ENCODE results near the gene ZNF134.

ZNF134 gene

DNA sequence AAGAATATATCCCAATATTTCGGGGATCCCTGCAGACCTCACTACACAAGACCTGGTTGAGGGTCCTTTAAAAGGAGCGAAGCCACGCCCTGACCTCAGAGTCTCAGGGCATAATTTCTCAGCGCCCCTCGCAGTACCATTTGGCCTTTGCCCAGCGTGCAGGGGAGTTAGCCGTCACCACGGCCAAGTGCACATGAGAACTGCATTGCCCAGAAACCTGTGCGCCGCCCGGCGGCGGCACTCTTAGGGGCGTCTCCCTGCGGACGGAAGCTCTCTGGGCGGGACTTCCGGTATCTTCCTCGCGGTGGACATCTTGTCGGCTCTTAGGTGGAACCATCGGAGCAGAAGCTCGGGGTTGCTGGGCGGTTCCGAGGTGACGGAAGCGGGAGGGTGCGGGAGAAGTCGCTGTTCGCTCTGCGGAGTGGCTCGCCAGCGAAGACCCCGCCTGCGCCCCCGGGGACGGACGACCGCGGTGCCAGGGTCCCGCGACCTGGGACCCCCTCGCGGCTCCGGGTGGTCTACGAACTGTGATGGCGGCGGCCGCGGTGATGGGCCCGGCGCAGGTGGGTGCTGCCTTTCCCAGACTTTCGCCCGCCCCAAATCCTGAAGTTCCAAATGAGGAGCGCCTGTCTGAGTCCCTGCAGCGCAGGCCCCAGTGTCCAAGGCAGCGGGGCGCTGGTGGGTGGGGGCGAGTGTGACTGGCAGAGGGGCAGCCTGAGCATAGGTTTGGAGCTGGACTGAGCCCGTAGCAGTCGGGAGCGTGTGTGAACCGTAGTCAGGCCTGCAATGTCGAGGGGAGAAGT, at the start of gene ZNF134:
Gene ZNF134, plus strand, starts transcription at position 302 of the 803 bp plus-strand sequence. CDS start 5,227 bp downstream, outside the sequence.
- Histone ChIP-seq H3K9ac (ENCODE audit: low read length in 5 of 5) (peak within 1 kb of the TSS; percentile 23 to 91 (median 87)), H3K36me3 (ENCODE audit: control insufficient read depth in 5 of 5, insufficient read depth in 5 of 5, low read length in 5 of 5) (peaks cover 5 to 36% (median 33%) of the 10 kb centered on the region in 5 donors), H3K9me3 (ENCODE audit: control insufficient read depth in 5 of 5, low read length in 5 of 5) (peaks cover 36 to 59% (median 44%) of the 10 kb centered on the region in 5 donors), H3K4me3 (ENCODE audit: low read depth in 1 of 5, low read length in 5 of 5) (peak within 1 kb of the TSS; percentile 88 to 97 (median 96)), H3K4me1 (ENCODE audit: control insufficient read depth in 5 of 5, insufficient read depth in 5 of 5, low read length in 5 of 5) (peaks cover 0 to 19% (median 17%) of the 10 kb centered on the region in 5 donors), H3K27ac (ENCODE audit: low read depth, low read length) (no peak within 1 kb of the TSS), H3K27me3 (ENCODE audit: control insufficient read depth in 5 of 5, insufficient read depth in 4 of 5, low read length in 5 of 5) (no peaks in the 10 kb centered on the region)

DNA sequence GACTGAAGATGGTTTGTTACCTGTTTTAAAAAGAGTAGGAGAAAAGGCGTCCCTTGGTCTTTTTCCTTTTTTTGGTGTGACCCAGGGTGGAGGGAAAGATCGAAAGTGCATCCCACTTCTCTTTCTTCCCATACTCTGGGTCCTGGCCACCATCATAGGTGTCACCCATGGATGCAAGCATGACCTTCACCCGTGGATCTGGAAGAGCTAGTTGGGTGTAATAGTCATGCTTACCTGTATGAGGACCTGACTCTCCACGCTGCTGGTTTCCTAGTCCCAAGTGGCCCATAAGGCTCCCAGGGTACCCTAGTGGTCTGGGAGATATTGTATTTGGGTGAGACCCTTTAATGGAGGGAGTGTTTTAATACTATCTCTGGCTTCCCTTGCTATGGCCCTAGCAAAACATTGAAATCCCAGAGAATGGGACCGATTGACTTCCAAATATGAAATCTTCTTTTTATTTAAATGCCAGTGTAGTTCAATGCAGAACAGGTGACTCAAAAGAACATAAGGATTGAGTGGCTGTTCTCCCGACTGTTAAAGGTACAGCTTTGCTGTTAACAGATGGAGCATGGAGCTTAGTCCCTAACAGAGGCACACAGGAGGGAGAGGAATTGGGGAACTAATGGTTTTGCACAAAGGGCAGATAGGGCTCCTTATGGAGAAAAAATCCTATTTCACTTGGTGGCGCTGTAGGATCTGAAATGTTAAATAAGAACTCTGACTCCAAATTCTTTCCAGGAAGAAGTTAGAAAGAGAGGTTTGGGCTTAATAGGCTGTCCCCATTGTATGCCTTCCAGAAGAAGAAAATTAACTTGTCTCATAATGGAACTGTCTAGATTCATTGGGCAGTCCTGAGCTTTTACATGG, 47.4 kb upstream of the ZNF134 start:
- peaks cover 43 to 86% (median 66%) of the 10 kb centered on the region in 5 donors for H3K9me3 ChIP-seq (ENCODE audit: control insufficient read depth in 5 of 5, low read length in 5 of 5)
- H3K4me1 ChIP-seq (ENCODE audit: control insufficient read depth in 5 of 5, insufficient read depth in 5 of 5, low read length in 5 of 5) = no peaks in the 10 kb centered on the region
- H3K4me3 ChIP-seq (ENCODE audit: low read depth in 1 of 5, low read length in 5 of 5) = peak overlapping the region; percentile 1 to 49 (median 22)
- no peak overlapping the region for H3K27ac ChIP-seq (ENCODE audit: low read depth, low read length)
- H3K27me3 ChIP-seq (ENCODE audit: control insufficient read depth in 5 of 5, insufficient read depth in 4 of 5, low read length in 5 of 5) = no peaks in the 10 kb centered on the region
- H3K36me3 ChIP-seq (ENCODE audit: control insufficient read depth in 5 of 5, insufficient read depth in 5 of 5, low read length in 5 of 5) = peaks cover 0 to 4% (median 1%) of the 10 kb centered on the region in 5 donors
- no peak overlapping the region for H3K9ac ChIP-seq (ENCODE audit: low read length in 5 of 5)

DNA sequence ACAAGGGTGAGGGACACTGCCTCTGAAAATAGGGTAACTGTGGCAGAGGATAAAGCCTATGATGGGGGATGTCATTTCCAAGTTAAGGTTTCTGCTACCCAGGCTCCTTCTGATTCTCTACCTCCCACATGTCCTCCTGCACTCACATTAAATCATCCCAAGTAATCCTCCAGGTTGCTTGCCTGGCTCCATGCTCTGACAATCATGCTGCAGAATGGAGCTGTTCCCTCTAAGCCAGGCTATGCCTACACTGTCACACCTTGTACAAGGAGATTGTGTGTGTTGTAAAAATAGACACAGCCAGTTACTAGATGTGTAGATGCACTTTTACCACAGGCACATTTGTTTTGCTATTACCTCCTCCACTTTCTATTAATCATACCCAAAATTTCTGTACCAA, 43.3 kb upstream of the ZNF134 start:
- H3K4me1 ChIP-seq (ENCODE audit: control insufficient read depth in 5 of 5, insufficient read depth in 5 of 5, low read length in 5 of 5) = peaks cover 0 to 11% (median 0%) of the 10 kb centered on the region in 5 donors
- no peak overlapping the region for H3K9ac ChIP-seq (ENCODE audit: low read length in 5 of 5)
- H3K36me3 ChIP-seq (ENCODE audit: control insufficient read depth in 5 of 5, insufficient read depth in 5 of 5, low read length in 5 of 5) = peaks cover 33 to 45% (median 40%) of the 10 kb centered on the region in 5 donors
- peaks cover 0 to 10% (median 0%) of the 10 kb centered on the region in 5 donors for H3K27me3 ChIP-seq (ENCODE audit: control insufficient read depth in 5 of 5, insufficient read depth in 4 of 5, low read length in 5 of 5)
- peaks cover 71 to 98% (median 95%) of the 10 kb centered on the region in 5 donors for H3K9me3 ChIP-seq (ENCODE audit: control insufficient read depth in 5 of 5, low read length in 5 of 5)
- no peak overlapping the region for H3K27ac ChIP-seq (ENCODE audit: low read depth, low read length)
- peak overlapping the region in 4 of 5 donors; percentile 10 to 93 (median 52) for H3K4me3 ChIP-seq (ENCODE audit: low read depth in 1 of 5, low read length in 5 of 5)

DNA sequence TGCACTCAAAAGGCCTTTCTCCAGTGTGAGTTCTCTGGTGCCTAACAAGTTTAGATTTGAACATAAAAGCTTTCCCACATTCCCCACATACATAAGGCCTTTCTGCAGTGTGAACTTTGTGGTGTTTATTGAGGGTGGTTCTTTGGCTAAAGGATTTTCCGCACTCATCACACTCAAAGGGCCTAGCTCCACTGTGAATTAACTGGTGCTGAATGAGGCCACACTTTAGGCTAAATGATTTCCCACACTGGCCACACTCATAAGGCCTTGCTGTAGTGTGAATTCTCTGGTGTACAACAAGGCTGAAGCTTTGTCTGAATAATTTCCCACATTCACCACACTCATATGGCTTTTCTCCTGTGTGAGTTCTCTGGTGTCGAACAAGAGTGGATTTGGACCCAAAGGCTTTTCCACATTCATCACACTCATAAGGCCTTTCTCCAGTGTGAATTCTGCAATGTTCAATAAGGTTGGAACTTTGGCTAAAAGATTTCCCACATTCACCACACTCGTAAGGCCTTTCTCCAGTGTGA, 41.6 kb upstream of the ZNF134 start:
- Histone ChIP-seq H3K27me3 (ENCODE audit: control insufficient read depth in 5 of 5, insufficient read depth in 4 of 5, low read length in 5 of 5) (peaks cover 0 to 10% (median 0%) of the 10 kb centered on the region in 5 donors), H3K9me3 (ENCODE audit: control insufficient read depth in 5 of 5, low read length in 5 of 5) (peaks cover 69 to 97% (median 93%) of the 10 kb centered on the region in 5 donors), H3K27ac (ENCODE audit: low read depth, low read length) (no peak overlapping the region), H3K36me3 (ENCODE audit: control insufficient read depth in 5 of 5, insufficient read depth in 5 of 5, low read length in 5 of 5) (peaks cover 33 to 58% (median 50%) of the 10 kb centered on the region in 5 donors), H3K4me1 (ENCODE audit: control insufficient read depth in 5 of 5, insufficient read depth in 5 of 5, low read length in 5 of 5) (peaks cover 0 to 11% (median 2%) of the 10 kb centered on the region in 5 donors), H3K9ac (ENCODE audit: low read length in 5 of 5) (peak overlapping the region in 1 of 5 donors; percentile 91), H3K4me3 (ENCODE audit: low read depth in 1 of 5, low read length in 5 of 5) (peak overlapping the region; percentile 26 to 93 (median 45))

DNA sequence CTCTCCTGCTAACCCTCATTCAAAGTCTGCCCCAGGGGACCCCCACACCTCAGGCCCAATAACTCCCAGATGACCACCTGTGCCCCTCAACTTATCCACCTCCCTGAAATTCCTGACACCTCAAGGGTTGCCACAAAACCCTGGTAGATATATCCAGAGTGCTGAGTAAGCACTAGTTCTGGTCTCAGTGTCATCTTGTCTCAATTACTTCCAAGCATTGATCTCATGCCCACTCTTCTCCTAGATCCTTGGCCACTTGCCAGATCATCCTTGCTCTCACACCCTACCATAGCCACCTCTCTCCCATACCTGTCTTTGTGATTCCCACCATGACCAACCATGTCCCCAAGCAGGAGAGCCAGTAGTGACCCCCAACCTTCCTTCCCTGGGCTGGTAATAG, 37.4 kb upstream of the ZNF134 start:
- peak overlapping the region; percentile 32 to 93 (median 59) for H3K4me3 ChIP-seq (ENCODE audit: low read depth in 1 of 5, low read length in 5 of 5)
- peaks cover 0 to 10% (median 0%) of the 10 kb centered on the region in 5 donors for H3K27me3 ChIP-seq (ENCODE audit: control insufficient read depth in 5 of 5, insufficient read depth in 4 of 5, low read length in 5 of 5)
- H3K4me1 ChIP-seq (ENCODE audit: control insufficient read depth in 5 of 5, insufficient read depth in 5 of 5, low read length in 5 of 5) = peaks cover 14 to 18% (median 16%) of the 10 kb centered on the region in 5 donors
- no peak overlapping the region for H3K9ac ChIP-seq (ENCODE audit: low read length in 5 of 5)
- H3K9me3 ChIP-seq (ENCODE audit: control insufficient read depth in 5 of 5, low read length in 5 of 5) = peaks cover 52 to 60% (median 59%) of the 10 kb centered on the region in 5 donors
- no peak overlapping the region for H3K27ac ChIP-seq (ENCODE audit: low read depth, low read length)
- H3K36me3 ChIP-seq (ENCODE audit: control insufficient read depth in 5 of 5, insufficient read depth in 5 of 5, low read length in 5 of 5) = peaks cover 32 to 53% (median 48%) of the 10 kb centered on the region in 5 donors

DNA sequence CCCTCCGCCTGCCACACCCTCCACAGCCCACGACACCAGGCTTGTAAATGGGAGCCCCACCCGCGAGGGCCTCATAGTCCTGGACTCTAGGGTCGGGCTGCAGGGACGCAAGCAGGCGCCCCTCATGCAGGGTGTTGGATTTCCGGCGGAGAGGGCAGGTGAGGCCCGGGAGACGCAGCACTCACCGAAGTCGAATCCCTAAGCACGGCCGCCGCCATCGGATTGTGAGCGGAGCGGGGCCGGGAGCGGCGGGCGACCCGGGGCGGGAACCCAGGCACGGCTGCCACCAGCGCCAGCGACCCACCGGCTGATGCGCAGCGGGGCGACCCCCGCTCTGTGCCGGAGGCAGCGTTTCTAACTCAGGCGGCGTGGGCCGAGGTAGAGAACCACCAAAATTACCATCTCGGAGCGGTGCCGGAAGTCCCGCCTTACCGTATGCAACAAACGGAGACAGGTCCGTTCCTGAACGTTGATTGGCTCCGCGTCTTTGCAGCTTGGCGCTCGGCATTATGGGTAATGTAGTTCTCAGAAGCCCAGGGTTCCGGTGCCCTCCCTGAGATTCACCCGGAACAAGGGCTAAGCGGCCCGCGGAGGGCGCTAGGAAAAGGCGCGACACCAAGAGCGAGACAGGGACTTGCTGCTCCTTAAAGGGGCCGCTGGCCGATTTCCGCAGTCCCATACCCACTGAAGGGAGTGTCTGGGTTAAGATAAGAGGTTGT, 35.4 kb upstream of the ZNF134 start, which contains the start of gene ZNF416:
Gene ZNF416, minus strand, starts transcription at position 425 of the 719 bp plus-strand sequence. Its CDS starts 207 bp downstream, at position 218.
- H3K9me3 ChIP-seq (ENCODE audit: control insufficient read depth in 5 of 5, low read length in 5 of 5) = peaks cover 34 to 48% (median 39%) of the 10 kb centered on the region in 5 donors
- peak within 1 kb of the TSS in 4 of 5 donors; percentile 70 to 91 (median 88) for H3K9ac ChIP-seq (ENCODE audit: low read length in 5 of 5)
- peaks cover 13 to 34% (median 29%) of the 10 kb centered on the region in 5 donors for H3K36me3 ChIP-seq (ENCODE audit: control insufficient read depth in 5 of 5, insufficient read depth in 5 of 5, low read length in 5 of 5)
- peak within 1 kb of the TSS; percentile 46 for H3K27ac ChIP-seq (ENCODE audit: low read depth, low read length)
- peaks cover 3 to 25% (median 22%) of the 10 kb centered on the region in 5 donors for H3K4me1 ChIP-seq (ENCODE audit: control insufficient read depth in 5 of 5, insufficient read depth in 5 of 5, low read length in 5 of 5)
- no peaks in the 10 kb centered on the region for H3K27me3 ChIP-seq (ENCODE audit: control insufficient read depth in 5 of 5, insufficient read depth in 4 of 5, low read length in 5 of 5)
- H3K4me3 ChIP-seq (ENCODE audit: low read depth in 1 of 5, low read length in 5 of 5) = peak within 1 kb of the TSS; percentile 73 to 98 (median 92)

DNA sequence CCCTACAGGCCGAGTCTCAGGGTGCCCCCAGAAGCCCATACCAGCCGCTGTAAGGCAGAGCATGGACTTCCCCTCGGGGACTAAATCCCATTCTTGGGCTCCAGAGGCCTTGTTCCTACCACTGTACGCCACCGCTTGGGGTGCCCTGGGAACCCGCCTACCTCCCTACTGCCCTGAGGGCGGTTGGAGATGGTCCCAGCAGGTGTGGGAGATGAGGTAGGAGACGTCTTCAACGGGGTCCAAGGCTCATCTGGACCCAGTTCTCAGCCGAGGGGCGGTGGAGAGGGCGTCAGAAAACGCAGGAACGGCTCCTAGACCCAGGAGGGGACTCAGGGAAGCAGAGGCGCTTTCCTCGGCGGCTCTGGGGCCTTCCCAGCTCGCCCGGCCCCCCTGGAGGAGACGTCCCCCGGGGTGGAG, 30.9 kb upstream of the ZNF134 start:
- H3K9ac ChIP-seq (ENCODE audit: low read length in 5 of 5) = no peak overlapping the region
- peaks cover under 1 to 27% (median 27%) of the 10 kb centered on the region in 5 donors for H3K4me1 ChIP-seq (ENCODE audit: control insufficient read depth in 5 of 5, insufficient read depth in 5 of 5, low read length in 5 of 5)
- peaks cover 0 to 6% (median 2%) of the 10 kb centered on the region in 5 donors for H3K36me3 ChIP-seq (ENCODE audit: control insufficient read depth in 5 of 5, insufficient read depth in 5 of 5, low read length in 5 of 5)
- peaks cover 8 to 33% (median 23%) of the 10 kb centered on the region in 5 donors for H3K9me3 ChIP-seq (ENCODE audit: control insufficient read depth in 5 of 5, low read length in 5 of 5)
- H3K27me3 ChIP-seq (ENCODE audit: control insufficient read depth in 5 of 5, insufficient read depth in 4 of 5, low read length in 5 of 5) = no peaks in the 10 kb centered on the region
- H3K4me3 ChIP-seq (ENCODE audit: low read depth in 1 of 5, low read length in 5 of 5) = peak overlapping the region; percentile 8 to 93 (median 78)
- no peak overlapping the region for H3K27ac ChIP-seq (ENCODE audit: low read depth, low read length)

DNA sequence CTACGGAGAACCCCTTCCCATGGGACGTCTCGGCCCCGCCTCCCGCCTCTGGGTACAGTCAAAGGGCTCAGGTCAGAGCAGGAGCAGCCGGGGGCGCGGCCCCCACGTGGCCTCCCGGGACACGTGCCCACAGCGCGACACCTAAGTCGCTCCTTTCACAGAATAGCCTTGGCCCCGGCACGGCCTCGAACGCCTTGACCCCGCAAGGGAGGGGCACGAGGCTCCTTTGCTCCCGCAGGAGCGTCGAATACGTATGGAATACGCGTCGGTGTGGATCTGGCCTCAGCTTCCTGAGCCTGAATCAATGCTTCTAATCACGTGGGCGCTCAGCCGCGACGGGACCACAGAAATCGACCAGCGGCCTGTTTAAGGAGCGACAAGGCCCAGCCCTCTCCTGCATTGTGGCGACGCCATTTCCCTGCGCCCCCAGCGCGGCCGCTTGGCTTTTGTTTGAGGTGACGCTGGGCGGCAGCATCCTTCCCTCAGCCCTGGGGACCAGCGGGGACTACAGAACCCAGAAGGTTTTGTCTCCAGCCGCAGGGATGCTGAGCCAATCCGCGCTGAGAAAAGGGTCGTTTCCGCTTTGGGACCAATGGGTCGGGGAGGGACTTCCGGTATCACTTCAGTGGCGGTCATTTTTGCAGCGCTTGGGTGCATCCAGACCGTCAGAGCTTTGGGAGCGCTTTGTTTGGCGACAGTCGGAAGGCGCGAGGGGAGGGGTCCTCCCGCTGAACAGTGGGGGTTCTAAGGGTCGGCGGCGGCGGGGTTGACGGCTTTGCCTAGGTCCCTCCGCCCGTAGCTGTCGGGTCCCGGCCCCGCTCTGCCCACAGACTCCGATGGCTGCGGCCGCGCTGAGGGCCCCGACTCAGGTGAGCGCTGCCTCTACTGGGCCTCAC, 30.3 kb upstream of the ZNF134 start, which contains the start of gene ZIK1:
Gene ZIK1, plus strand, starts transcription at position 625 of the 896 bp plus-strand sequence. Its CDS starts 212 bp downstream, at position 837.
- Histone ChIP-seq H3K36me3 (ENCODE audit: control insufficient read depth in 5 of 5, insufficient read depth in 5 of 5, low read length in 5 of 5) (peaks cover 0 to 12% (median 9%) of the 10 kb centered on the region in 5 donors), H3K9me3 (ENCODE audit: control insufficient read depth in 5 of 5, low read length in 5 of 5) (peaks cover 13 to 40% (median 29%) of the 10 kb centered on the region in 5 donors), H3K9ac (ENCODE audit: low read length in 5 of 5) (peak within 1 kb of the TSS in 3 of 5 donors; percentile 32 to 67 (median 65)), H3K4me3 (ENCODE audit: low read depth in 1 of 5, low read length in 5 of 5) (peak within 1 kb of the TSS; percentile 74 to 93 (median 78)), H3K4me1 (ENCODE audit: control insufficient read depth in 5 of 5, insufficient read depth in 5 of 5, low read length in 5 of 5) (peaks cover 0 to 24% (median 22%) of the 10 kb centered on the region in 5 donors), H3K27ac (ENCODE audit: low read depth, low read length) (no peak within 1 kb of the TSS), H3K27me3 (ENCODE audit: control insufficient read depth in 5 of 5, insufficient read depth in 4 of 5, low read length in 5 of 5) (no peaks in the 10 kb centered on the region)

Measured in subcutaneous abdominal adipose tissue (tissue), 5 donors.